ENCODE results near the gene DDX41. TPM values are rescaled to one million over a fixed set of nuclear protein-coding genes. Genes with fewer than 3 reads are reported as not detected.

Gene DDX41
- total and polyA plus RNA-seq, 8 donors = 54.9 to 263 (median 82.0) TPM

DNA sequence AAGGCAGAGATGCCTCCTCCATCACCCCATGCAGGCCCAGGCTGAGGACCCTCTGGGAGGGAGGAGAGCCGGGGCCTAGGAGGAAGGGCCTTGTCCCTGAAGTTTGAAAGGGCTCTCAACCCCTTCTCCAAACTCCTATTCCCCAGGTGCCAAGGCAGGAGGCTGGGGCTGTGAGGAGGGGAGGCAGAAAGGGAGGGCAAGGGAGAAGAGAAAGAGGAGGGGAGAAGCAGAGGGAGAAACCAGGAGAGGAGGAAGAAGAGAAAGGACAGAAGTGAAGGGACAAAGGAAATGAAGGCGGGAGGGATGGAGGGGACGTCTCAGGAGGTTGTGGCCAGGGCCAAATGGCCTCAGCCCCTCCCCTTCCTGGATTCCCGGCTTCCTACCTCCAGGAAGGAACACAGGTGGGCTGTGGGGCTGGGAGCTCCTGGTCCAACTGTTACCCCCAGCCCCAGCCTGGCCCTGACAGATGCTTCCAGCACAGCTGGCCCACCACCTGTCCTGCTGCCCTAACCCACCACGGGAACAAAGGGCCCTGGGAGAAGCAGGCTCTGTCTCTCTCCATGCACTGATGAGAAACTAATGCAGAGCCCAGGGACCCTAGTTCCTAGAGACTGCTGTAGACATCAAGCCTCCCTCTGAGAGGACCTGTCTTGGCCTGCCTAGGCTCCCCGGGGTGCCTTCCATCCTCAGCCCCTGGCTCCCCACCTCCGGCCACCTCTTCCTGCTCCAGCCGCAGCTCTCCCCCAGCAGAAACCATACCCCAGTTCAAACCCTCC lies 46.8 kb downstream of the DDX41 start:
- Histone ChIP-seq H3K4me1 (peaks cover 20 to 59% (median 48%) of the 10 kb centered on the region in 4 donors), H3K27ac (peak overlapping the region in 3 of 5 donors; percentile 5 to 30 (median 26)), H3K36me3 (peaks cover 22 to 39% (median 34%) of the 10 kb centered on the region in 4 donors), H3K4me3 (no peak overlapping the region), H3K27me3 (peaks cover 0 to 22% (median 3%) of the 10 kb centered on the region in 3 donors), H3K9me3 (no peaks in the 10 kb centered on the region)
- TF ChIP-seq EP300 (IDR thresholded peaks at IDR 0.05) (no peak), POLR2A (IDR thresholded peaks at IDR 0.05) (no peak), POLR2AphosphoS5 (IDR thresholded peaks at IDR 0.05) (no peak)
- TF ChIP-seq, protein P1, sequence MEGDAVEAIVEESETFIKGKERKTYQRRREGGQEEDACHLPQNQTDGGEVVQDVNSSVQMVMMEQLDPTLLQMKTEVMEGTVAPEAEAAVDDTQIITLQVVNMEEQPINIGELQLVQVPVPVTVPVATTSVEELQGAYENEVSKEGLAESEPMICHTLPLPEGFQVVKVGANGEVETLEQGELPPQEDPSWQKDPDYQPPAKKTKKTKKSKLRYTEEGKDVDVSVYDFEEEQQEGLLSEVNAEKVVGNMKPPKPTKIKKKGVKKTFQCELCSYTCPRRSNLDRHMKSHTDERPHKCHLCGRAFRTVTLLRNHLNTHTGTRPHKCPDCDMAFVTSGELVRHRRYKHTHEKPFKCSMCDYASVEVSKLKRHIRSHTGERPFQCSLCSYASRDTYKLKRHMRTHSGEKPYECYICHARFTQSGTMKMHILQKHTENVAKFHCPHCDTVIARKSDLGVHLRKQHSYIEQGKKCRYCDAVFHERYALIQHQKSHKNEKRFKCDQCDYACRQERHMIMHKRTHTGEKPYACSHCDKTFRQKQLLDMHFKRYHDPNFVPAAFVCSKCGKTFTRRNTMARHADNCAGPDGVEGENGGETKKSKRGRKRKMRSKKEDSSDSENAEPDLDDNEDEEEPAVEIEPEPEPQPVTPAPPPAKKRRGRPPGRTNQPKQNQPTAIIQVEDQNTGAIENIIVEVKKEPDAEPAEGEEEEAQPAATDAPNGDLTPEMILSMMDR (IDR thresholded peaks at IDR 0.05) = no peak
- intact Hi-C loops (cut with DNase I; ENCODE audit: low total_unique reads) = no loop called here
- WGBS, 5 donors = 66 to 78% (median 77%) methylated on average over 7 to 8 of the region's 8 CpGs
- no peak for DNase-seq

DNA sequence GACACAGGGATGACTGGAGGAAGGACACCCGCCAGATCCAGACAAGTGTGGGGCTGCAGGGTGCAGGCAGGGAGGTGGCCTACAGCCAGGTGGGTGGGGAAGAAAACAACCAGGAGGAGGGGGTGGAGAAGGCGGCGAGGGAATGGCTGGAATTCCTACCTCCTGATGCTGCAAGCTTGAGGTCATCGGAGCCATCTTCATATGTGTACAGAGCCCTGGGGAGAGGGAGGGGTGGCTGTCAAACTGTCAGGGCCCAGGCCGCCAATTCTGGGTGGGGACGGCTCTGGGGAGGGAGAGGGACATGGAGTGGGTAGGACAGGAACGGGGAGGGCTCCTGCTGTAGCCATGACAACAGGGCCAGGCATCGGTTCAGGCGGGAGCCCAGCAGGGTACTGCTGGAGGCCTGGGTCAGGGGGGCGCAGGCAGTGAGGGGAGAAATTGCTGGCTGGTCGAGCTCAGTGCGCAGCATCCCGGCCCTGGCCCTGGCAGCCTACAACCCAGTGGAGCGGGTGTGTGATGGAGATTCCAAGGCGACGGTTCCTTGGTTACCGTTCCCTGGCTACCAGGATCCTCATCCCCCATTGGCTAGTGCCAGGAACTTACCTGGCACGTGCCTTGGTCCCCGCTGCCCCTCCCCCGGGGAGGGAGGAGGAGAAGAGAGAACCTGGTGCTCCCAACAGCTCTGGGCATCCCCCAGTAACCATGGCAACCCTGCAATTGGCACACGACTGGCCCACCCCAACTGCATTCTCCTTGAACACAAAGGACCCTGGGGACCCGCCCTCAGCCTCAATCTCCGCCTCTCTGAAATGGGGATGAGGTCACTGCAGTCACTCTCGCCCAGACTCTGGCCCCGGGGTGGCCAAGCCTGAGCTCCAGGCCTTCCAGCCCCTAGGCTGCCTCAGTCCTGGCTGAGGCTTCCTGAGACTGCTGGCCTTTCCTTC lies 47.8 kb downstream of the DDX41 start:
- Histone ChIP-seq H3K27me3 (peaks cover 0 to 17% (median 3%) of the 10 kb centered on the region in 3 donors), H3K27ac (peak overlapping the region in 3 of 5 donors; percentile 10 to 30 (median 26)), H3K36me3 (peaks cover 22 to 43% (median 36%) of the 10 kb centered on the region in 4 donors), H3K4me3 (no peak overlapping the region), H3K4me1 (peaks cover 20 to 49% (median 44%) of the 10 kb centered on the region in 4 donors), H3K9me3 (no peaks in the 10 kb centered on the region)
- intact Hi-C loops (cut with DNase I; ENCODE audit: low total_unique reads) = no loop called here
- 67 to 81% (median 77%) methylated on average over 18 to 25 of the region's 25 CpGs for whole genome bisulfite sequencing, 5 donors
- TF ChIP-seq, protein P1 (IDR thresholded peaks at IDR 0.05) = no peak
- TF ChIP-seq POLR2A (IDR thresholded peaks at IDR 0.05) = no peak
- no peak for TF ChIP-seq EP300 (IDR thresholded peaks at IDR 0.05)
- no peak for TF ChIP-seq POLR2AphosphoS5 (IDR thresholded peaks at IDR 0.05)
- DNase-seq = peak in 1 of 2 donors; percentile 60

DNA sequence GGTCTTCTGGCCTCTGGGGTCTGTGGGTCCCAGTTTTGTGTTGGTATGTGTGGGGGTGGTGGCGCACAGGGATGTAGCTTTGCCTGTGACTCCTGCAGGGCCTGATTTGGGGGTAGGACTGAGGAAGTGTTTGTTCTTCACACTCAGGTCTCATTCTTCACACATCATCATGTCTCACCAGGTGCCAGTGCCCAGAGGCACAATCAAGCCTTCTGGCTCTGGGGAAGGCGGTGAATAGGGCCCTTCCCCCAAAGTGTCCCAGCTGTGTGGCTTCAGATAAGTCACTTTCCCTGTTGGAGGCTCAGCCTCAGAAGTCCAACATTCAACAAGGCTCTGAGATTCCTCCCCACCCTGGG lies 48.5 kb downstream of the DDX41 start:
- Histone ChIP-seq H3K27ac (peak overlapping the region in 1 of 5 donors; percentile 10), H3K36me3 (peaks cover 22 to 49% (median 39%) of the 10 kb centered on the region in 4 donors), H3K4me1 (peaks cover 20 to 45% (median 42%) of the 10 kb centered on the region in 4 donors), H3K9me3 (no peaks in the 10 kb centered on the region), H3K4me3 (no peak overlapping the region), H3K27me3 (peaks cover 0 to 12% (median 3%) of the 10 kb centered on the region in 3 donors)
- TF ChIP-seq POLR2A (IDR thresholded peaks at IDR 0.05) (no peak), EP300 (IDR thresholded peaks at IDR 0.05) (no peak), POLR2AphosphoS5 (IDR thresholded peaks at IDR 0.05) (no peak)
- TF ChIP-seq, protein P1 (IDR thresholded peaks at IDR 0.05) = no peak
- DNase-seq = no peak
- intact Hi-C loops (cut with DNase I; ENCODE audit: low total_unique reads) = no loop called here
- WGBS, 5 donors = 88 to 100% (median 96%) methylated on average over 2 of the region's 2 CpGs

DNA sequence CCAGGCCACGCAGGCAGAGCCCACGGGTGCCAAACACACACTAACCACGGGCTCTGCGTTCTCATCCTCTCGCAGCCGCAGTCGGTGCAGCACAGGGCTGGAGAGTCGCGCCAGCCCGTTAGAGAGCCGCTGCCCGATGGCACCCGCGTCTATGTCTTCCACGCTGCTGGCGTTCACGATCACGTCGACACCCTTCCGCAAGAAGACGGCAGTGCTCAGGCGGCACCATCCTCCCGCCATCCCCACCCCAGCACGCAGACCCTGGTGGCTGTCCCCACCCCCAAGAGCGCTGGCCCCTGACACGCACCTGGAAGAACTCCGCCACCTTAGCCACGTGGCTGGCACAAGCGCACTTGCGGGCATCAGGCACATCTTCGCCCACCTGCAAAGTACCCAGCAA lies 49.3 kb downstream of the DDX41 start:
- H3K4me1 ChIP-seq = peaks cover 16 to 42% (median 37%) of the 10 kb centered on the region in 4 donors
- H3K27me3 ChIP-seq = peaks cover 0 to 7% (median under 1%) of the 10 kb centered on the region in 3 donors
- H3K9me3 ChIP-seq = no peaks in the 10 kb centered on the region
- H3K27ac ChIP-seq = no peak overlapping the region
- DNase-seq = no peak
- intact Hi-C loops (cut with DNase I; ENCODE audit: low total_unique reads) = no loop called here
- H3K4me3 ChIP-seq = no peak overlapping the region
- TF ChIP-seq POLR2AphosphoS5 (IDR thresholded peaks at IDR 0.05) (no peak), POLR2A (IDR thresholded peaks at IDR 0.05) (no peak), EP300 (IDR thresholded peaks at IDR 0.05) (no peak)
- TF ChIP-seq, protein P1 (IDR thresholded peaks at IDR 0.05) = no peak
- peaks cover 22 to 56% (median 39%) of the 10 kb centered on the region in 4 donors for H3K36me3 ChIP-seq
- 93 to 97% (median 95%) methylated on average over 28 to 31 of the region's 31 CpGs for WGBS, 5 donors
